ENCODE measurements around the gene CLTB.

DNA sequence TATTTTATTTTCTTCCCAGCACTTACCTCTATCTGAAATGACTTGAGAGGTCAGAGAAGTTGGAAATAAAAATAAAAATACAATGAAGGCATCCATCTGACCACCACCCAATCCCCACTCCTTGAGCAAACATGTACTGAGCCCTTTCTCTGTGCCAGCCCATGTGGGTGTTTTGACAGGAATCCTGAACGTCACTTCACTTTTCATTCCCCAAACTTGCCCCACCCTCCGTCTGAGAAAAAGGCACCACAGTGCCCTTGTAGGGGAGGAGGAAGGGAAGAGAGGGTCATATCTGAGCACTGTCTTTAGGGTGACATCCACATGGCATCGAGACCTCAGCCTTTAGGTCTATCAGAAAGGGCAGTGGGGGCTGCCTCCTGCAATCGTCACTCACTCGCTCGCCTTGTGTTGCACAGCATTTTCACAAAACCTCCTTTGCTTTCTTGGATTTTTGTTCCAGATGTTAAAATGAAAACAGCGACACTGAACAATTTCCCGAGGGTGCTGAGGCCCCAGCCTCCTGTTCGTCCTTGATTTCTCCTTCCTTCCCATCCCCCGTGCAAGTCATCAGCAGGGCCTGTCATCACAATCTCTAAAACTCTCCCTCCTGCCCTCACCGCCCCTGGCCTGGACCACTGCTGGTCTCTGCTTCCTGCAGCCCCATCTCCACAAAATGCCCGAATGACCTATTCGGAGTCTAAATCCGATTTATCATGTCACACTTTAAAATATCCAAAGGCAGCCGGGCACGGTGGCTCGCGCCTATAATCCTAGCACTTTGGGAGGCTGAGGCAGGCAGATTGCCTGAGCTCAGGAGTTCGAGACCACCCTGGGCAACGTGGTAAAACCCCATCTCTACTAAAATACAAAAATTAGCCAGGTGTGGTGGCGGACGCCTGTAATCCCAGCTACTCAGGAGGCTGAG, 14.8 kb downstream of the CLTB start:
- TF ChIP-seq NR3C1 (IDR thresholded peaks at IDR 0.05) (no peak), MAZ (IDR thresholded peaks at IDR 0.05; ENCODE audit: borderline replicate concordance, low read depth, low read length) (no peak), JUNB (IDR thresholded peaks at IDR 0.05) (no peak), POLR2AphosphoS2 (conservative IDR thresholded peaks at IDR 0.05; ENCODE audit: low read length) (no peak), POLR2A (IDR thresholded peaks at IDR 0.05; ENCODE audit: low read length) (no peak), KDM1A (IDR thresholded peaks at IDR 0.05; ENCODE audit: low read depth) (no peak), EP300 (IDR thresholded peaks at IDR 0.05) (no peak), MYC (IDR thresholded peaks at IDR 0.05; ENCODE audit: borderline replicate concordance, low read length) (no peak)
- TF ChIP-seq, protein P1, sequence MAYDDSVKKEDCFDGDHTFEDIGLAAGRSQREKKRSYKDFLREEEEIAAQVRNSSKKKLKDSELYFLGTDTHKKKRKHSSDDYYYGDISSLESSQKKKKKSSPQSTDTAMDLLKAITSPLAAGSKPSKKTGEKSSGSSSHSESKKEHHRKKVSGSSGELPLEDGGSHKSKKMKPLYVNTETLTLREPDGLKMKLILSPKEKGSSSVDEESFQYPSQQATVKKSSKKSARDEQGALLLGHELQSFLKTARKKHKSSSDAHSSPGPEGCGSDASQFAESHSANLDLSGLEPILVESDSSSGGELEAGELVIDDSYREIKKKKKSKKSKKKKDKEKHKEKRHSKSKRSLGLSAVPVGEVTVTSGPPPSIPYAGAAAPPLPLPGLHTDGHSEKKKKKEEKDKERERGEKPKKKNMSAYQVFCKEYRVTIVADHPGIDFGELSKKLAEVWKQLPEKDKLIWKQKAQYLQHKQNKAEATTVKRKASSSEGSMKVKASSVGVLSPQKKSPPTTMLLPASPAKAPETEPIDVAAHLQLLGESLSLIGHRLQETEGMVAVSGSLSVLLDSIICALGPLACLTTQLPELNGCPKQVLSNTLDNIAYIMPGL (CRISPR knock-in tag; IDR thresholded peaks at IDR 0.05; ENCODE audit: borderline replicate concordance): no peak
- TF ChIP-seq, protein P2, sequence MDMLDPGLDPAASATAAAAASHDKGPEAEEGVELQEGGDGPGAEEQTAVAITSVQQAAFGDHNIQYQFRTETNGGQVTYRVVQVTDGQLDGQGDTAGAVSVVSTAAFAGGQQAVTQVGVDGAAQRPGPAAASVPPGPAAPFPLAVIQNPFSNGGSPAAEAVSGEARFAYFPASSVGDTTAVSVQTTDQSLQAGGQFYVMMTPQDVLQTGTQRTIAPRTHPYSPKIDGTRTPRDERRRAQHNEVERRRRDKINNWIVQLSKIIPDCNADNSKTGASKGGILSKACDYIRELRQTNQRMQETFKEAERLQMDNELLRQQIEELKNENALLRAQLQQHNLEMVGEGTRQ (IDR thresholded peaks at IDR 0.05): no peak
- TF ChIP-seq, protein P3, sequence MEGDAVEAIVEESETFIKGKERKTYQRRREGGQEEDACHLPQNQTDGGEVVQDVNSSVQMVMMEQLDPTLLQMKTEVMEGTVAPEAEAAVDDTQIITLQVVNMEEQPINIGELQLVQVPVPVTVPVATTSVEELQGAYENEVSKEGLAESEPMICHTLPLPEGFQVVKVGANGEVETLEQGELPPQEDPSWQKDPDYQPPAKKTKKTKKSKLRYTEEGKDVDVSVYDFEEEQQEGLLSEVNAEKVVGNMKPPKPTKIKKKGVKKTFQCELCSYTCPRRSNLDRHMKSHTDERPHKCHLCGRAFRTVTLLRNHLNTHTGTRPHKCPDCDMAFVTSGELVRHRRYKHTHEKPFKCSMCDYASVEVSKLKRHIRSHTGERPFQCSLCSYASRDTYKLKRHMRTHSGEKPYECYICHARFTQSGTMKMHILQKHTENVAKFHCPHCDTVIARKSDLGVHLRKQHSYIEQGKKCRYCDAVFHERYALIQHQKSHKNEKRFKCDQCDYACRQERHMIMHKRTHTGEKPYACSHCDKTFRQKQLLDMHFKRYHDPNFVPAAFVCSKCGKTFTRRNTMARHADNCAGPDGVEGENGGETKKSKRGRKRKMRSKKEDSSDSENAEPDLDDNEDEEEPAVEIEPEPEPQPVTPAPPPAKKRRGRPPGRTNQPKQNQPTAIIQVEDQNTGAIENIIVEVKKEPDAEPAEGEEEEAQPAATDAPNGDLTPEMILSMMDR (IDR thresholded peaks at IDR 0.05): no peak

Data from A549 (cell line).